OCI-LY7 (cell line): ENCODE measurements around the gene ALK. TPM values are rescaled to one million over a fixed set of nuclear protein-coding genes. Genes with fewer than 3 reads are reported as not detected.

Experiments used
- BruUV-seq: library from RNA; stranded (reverse); fragments of 400-500 nt; replicated peaks from 2 replicates; lab custom pipeline; 2021; lab: Mats Ljungman, UMichigan
- CTCF ChIA-PET: fragments of 300-600 bp; sonication (Branson Sonifier 250); formaldehyde crosslinking; loops from one replicate; lab custom pipeline; 2022; ENCODE audit warnings: antibody characterized with exemption; ENCODE audit not compliant: unreplicated experiment; lab: Charles Lee
- POLR2A ChIA-PET: fragments of 300-600 bp; sonication (Branson Sonifier 250); formaldehyde crosslinking; loops from one replicate; lab custom pipeline; 2022; ENCODE audit warnings: antibody characterized with exemption; lab: Charles Lee
- DNase-seq: peaks from one replicate; pipeline ENCODE4 v3.0.0-alpha.2; 2015; ENCODE audit warnings: low spot score
- H2AFZ ChIP-seq: fragments of 200-600 bp; sonication (generic), shearing (Covaris generic); 2 replicates; pipeline ENCODE4 v1.6.1; 2014; ENCODE audit warnings: mild to moderate bottlenecking, antibody characterized with exemption, low read length, moderate library complexity
- H3K27ac ChIP-seq: fragments of 200-600 bp; sonication (generic); 2 replicates; pipeline ENCODE4 v1.5.1; 2014; ENCODE audit warnings: mixed run types, low read depth, mild to moderate bottlenecking, moderate library complexity, low read length, inconsistent platforms; ENCODE audit not compliant: poor library complexity, severe bottlenecking
- H3K36me3 ChIP-seq: fragments of 200-600 bp; sonication (generic); 2 replicates; pipeline ENCODE4 v1.6.1; 2014; ENCODE audit warnings: mild to moderate bottlenecking, antibody characterized with exemption, low read length, moderate library complexity, mixed read lengths; ENCODE audit not compliant: insufficient read depth
- H3K4me1 ChIP-seq: fragments of 200-600 bp; sonication (generic); 2 replicates; pipeline ENCODE4 v1.5.1; 2014; ENCODE audit warnings: mild to moderate bottlenecking, low read length; ENCODE audit not compliant: insufficient read depth, poor library complexity, severe bottlenecking
- H3K4me2 ChIP-seq: fragments of 200-600 bp; sonication (generic); 2 replicates; pipeline ENCODE4 v1.6.1; 2014; ENCODE audit warnings: mild to moderate bottlenecking, low read length
- H3K4me3 ChIP-seq: fragments of 200-600 bp; sonication (generic); 2 replicates; pipeline ENCODE4 v1.5.1; 2014; ENCODE audit warnings: mild to moderate bottlenecking, low read depth, low read length; ENCODE audit not compliant: poor library complexity, severe bottlenecking
- H3K79me2 ChIP-seq: fragments of 200-600 bp; sonication (generic); 2 replicates; pipeline ENCODE4 v1.6.1; 2016; ENCODE audit warnings: low read depth, mild to moderate bottlenecking, low read length, moderate library complexity, mixed read lengths; ENCODE audit not compliant: insufficient read depth
- H3K9me2 ChIP-seq: fragments of 200-600 bp; sonication (generic); 2 replicates; pipeline ENCODE4 v1.6.1; 2016; ENCODE audit warnings: mild to moderate bottlenecking, low read length, mixed read lengths; ENCODE audit not compliant: insufficient read depth
- H3K9me3 ChIP-seq: fragments of 200-600 bp; sonication (generic); 2 replicates; pipeline ENCODE4 v1.6.1; 2014; ENCODE audit warnings: mild to moderate bottlenecking, mixed run types, low read length, mixed read lengths
- H4K20me1 ChIP-seq: fragments of 200-600 bp; sonication (generic); 2 replicates; pipeline ENCODE4 v1.6.1; 2014; ENCODE audit warnings: mild to moderate bottlenecking, antibody characterized with exemption, low read length, moderate library complexity, mixed read lengths; ENCODE audit not compliant: insufficient read depth
- EZH2phosphoT487 ChIP-seq: fragments of 200-600 bp; sonication (generic); IDR thresholded peaks from 2 replicates; pipeline ENCODE4 v1.6.1; 2018; ENCODE audit warnings: low read depth, borderline replicate concordance, mild to moderate bottlenecking, mixed run types, antibody characterized with exemption, low read length, moderate library complexity, mixed read lengths
- intact Hi-C: fragments of 100-400 bp; cut with micrococcal nuclease; formaldehyde crosslinking; loops from one replicate; pipeline ENCODE4 v1.10.0; 2022; ENCODE audit not compliant: unreplicated experiment
- total RNA-seq, 2 experiments: library from RNA; depleted of rRNA in 1 of 2; stranded (reverse); fragments of >200 nt in 1 of 2; shearing (Covaris generic) in 1 of 2; gene quantifications; 2 replicates each; pipeline ENCODE4 v1.2.3, GENCODE V29; 2014 to 2022
- TF ChIP-seq, protein P1 (sequence below): fragments of 200-600 bp; sonication (generic); conservative IDR thresholded peaks from 2 replicates; pipeline ENCODE4 v1.5.1; 2014; ENCODE audit warnings: mild to moderate bottlenecking, antibody characterized with exemption, low read length, moderate library complexity, mixed read lengths

ALK gene
- total RNA-seq, 2 experiments from 2014 or later, result 0.09 TPM; not detected in 1

DNA sequence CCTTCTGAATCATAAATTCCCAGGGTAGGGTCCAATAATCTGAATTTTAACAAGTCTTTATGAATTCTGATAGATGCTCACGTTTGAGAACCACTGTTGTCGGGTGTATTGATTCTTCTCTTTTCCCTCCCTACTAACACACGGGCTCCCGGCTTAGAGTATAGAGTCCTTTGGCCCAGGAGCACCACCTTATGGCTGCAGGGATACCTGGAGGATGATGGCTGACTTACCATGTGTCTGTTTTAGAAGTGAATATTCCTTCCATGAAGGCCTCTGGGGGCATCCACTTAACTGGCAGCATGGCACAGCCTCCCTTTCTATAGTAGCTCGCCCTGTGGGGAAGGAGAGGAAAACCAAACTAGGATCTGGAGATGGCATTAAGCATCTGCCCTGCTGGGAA lies 714.4 kb downstream of the ALK start:
- ChIA-PET CTCF (no interaction called here), POLR2A (no interaction called here)
- H3K36me3 ChIP-seq, result no peaks in the 10 kb centered on the region
- no peaks in the 10 kb centered on the region for H3K9me2 ChIP-seq
- no peak for DNase-seq
- no peaks in the 10 kb centered on the region for H3K9me3 ChIP-seq
- no peaks in the 10 kb centered on the region for H3K79me2 ChIP-seq
- H3K27ac ChIP-seq, result no peak overlapping the region
- intact Hi-C loops, result no loop called here
- no TSS peak for BruUV-seq
- no peak overlapping the region for H3K4me3 ChIP-seq
- no peaks in the 10 kb centered on the region for H3K4me1 ChIP-seq
- no peak for TF ChIP-seq EZH2phosphoT487
- TF ChIP-seq, protein P1, sequence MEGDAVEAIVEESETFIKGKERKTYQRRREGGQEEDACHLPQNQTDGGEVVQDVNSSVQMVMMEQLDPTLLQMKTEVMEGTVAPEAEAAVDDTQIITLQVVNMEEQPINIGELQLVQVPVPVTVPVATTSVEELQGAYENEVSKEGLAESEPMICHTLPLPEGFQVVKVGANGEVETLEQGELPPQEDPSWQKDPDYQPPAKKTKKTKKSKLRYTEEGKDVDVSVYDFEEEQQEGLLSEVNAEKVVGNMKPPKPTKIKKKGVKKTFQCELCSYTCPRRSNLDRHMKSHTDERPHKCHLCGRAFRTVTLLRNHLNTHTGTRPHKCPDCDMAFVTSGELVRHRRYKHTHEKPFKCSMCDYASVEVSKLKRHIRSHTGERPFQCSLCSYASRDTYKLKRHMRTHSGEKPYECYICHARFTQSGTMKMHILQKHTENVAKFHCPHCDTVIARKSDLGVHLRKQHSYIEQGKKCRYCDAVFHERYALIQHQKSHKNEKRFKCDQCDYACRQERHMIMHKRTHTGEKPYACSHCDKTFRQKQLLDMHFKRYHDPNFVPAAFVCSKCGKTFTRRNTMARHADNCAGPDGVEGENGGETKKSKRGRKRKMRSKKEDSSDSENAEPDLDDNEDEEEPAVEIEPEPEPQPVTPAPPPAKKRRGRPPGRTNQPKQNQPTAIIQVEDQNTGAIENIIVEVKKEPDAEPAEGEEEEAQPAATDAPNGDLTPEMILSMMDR, result no peak
- no peak overlapping the region for H3K4me2 ChIP-seq
- no peak overlapping the region for H2AFZ ChIP-seq
- H4K20me1 ChIP-seq, result no peaks in the 10 kb centered on the region

DNA sequence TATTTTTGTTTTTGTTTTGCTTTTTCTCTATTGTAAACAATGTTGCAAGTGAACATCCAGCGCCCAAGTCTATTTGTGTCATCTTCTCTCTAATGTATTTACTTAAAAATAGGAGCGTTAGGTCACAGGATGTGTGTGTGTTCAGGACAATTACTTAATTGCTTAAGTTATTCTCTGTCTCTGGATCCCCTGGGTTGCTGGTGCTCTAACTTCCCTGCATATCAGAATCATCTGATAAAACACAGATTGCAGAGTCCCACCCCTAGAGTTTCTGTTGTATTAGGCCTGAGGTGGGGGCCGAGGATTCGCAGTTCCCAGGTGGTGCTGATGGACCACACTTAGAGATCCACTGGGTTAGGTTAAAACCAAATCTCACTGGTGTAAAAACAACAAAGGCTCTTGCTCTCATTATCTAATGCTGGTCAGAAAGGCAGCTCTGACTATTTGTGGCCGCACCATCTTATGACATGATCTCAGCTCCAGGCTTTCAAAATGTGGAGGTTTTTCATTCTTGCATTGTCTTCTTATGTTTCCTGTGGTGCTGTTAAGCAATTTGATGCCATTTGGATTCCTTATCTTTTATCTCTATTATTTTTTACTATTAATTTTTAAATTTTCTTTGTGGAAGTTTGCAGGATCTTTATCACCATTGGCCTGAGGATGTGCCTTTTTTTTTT lies 718.4 kb downstream of the ALK start:
- TF ChIP-seq EZH2phosphoT487, result no peak
- ChIA-PET CTCF (no interaction called here), POLR2A (no interaction called here)
- Histone ChIP-seq H3K9me3 (no peaks in the 10 kb centered on the region), H3K79me2 (no peaks in the 10 kb centered on the region), H2AFZ (no peak overlapping the region), H3K4me3 (no peak overlapping the region), H3K36me3 (no peaks in the 10 kb centered on the region), H4K20me1 (no peaks in the 10 kb centered on the region), H3K9me2 (no peaks in the 10 kb centered on the region), H3K4me1 (no peaks in the 10 kb centered on the region), H3K27ac (no peak overlapping the region), H3K4me2 (no peak overlapping the region)
- intact Hi-C loops, result no loop called here
- no peak for DNase-seq
- BruUV-seq, result no TSS peak

DNA sequence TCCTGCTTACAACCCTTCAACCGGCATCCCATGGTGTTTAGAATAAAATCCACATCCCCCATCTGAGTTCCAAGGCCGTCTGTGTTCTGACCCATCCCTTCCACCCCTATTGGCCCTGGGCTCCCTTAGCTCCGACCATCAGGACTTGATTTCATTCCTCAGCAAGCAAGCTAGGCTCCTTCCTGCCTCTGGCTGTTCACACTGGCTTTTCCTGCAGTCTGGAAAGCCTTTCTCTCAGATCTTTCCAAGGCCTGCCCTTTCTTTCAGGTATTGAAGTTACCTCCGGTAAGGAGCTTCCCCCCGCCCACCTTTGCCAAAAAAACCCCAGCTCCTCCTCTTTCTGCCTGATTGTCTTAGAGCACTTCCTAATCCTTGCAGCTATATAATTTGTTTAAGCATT lies 719.4 kb downstream of the ALK start:
- Histone ChIP-seq H3K36me3 (no peaks in the 10 kb centered on the region), H3K4me1 (no peaks in the 10 kb centered on the region), H4K20me1 (no peaks in the 10 kb centered on the region), H3K9me3 (no peaks in the 10 kb centered on the region), H3K27ac (no peak overlapping the region), H3K79me2 (no peaks in the 10 kb centered on the region), H3K4me2 (no peak overlapping the region), H2AFZ (no peak overlapping the region), H3K9me2 (no peaks in the 10 kb centered on the region), H3K4me3 (no peak overlapping the region)
- TF ChIP-seq, protein P1, result no peak
- no peak for TF ChIP-seq EZH2phosphoT487
- no TSS peak for BruUV-seq
- intact Hi-C loops, result no loop called here
- no peak for DNase-seq
- ChIA-PET CTCF (no interaction called here), POLR2A (interaction anchor here (1.3 kb wide), 1 partner anchor 8 kb away, joined by 3 read pairs; no protein-coding TSS in a partner anchor)
